ENCODE data around the gene LPCAT3. TPM values are rescaled to one million over a fixed set of nuclear protein-coding genes. Genes with fewer than 3 reads are reported as not detected.

Gene LPCAT3
- total RNA-seq, 1 donor from 2014 or later, result 7.9 TPM

- DNase-seq (ENCODE audit: low read depth) (no peak), FAIRE-seq (no peak)
- no peak within 1 kb of the TSS for H3K4me3 ChIP-seq (ENCODE audit: low read depth, low read length)
Observed at GRCh38 chr12:6950811-6951540, 67.3 kb downstream of the LPCAT3 start, which contains the start of gene PTPN6. TSS of gene PTPN6 (plus strand) at chr12:6951356. CDS start at chr12:6951513, 157 bp downstream.

GRCh38 chr12:6950401-6950801 lies 67.9 kb downstream of the LPCAT3 start:
- H3K4me3 ChIP-seq (ENCODE audit: low read depth, low read length), result no peak overlapping the region
- no peak for TF ChIP-seq CTCF (IDR thresholded peaks at IDR 0.05; ENCODE audit: insufficient read depth, low read length, severe bottlenecking)
- no peaks in the 10 kb centered on the region for H3K27me3 ChIP-seq (ENCODE audit: control insufficient read depth, insufficient read depth, low read length)
- DNase-seq (ENCODE audit: low read depth) (no peak), FAIRE-seq (no peak)
- peaks cover 2% of the 10 kb centered on the region for H3K36me3 ChIP-seq (ENCODE audit: control insufficient read depth, insufficient read depth, low read length)

More at GRCh38 chr12:6950811-6951540, 67.3 kb downstream of the LPCAT3 start, which contains the start of gene PTPN6:
- TF ChIP-seq CTCF (IDR thresholded peaks at IDR 0.05; ENCODE audit: insufficient read depth, low read length, severe bottlenecking), result no peak
- Histone ChIP-seq H3K36me3 (ENCODE audit: control insufficient read depth, insufficient read depth, low read length) (peaks cover 2% of the 10 kb centered on the region), H3K27me3 (ENCODE audit: control insufficient read depth, insufficient read depth, low read length) (no peaks in the 10 kb centered on the region)

GRCh38 chr12:6948873-6949594 lies 69.2 kb downstream of the LPCAT3 start:
- TF ChIP-seq CTCF (IDR thresholded peaks at IDR 0.05; ENCODE audit: insufficient read depth, low read length, severe bottlenecking), result peak; percentile 1
- no peak for DNase-seq (ENCODE audit: low read depth)
- no peaks in the 10 kb centered on the region for H3K27me3 ChIP-seq (ENCODE audit: control insufficient read depth, insufficient read depth, low read length)

GRCh38 chr12:6947615-6948014 lies 70.7 kb downstream of the LPCAT3 start:
- FAIRE-seq (no peak), DNase-seq (ENCODE audit: low read depth) (no peak)
- Histone ChIP-seq H3K4me3 (ENCODE audit: low read depth, low read length) (no peak overlapping the region), H3K36me3 (ENCODE audit: control insufficient read depth, insufficient read depth, low read length) (peaks cover 2% of the 10 kb centered on the region), H3K27me3 (ENCODE audit: control insufficient read depth, insufficient read depth, low read length) (no peaks in the 10 kb centered on the region)
- TF ChIP-seq CTCF (IDR thresholded peaks at IDR 0.05; ENCODE audit: insufficient read depth, low read length, severe bottlenecking), result no peak

More at GRCh38 chr12:6948873-6949594, 69.2 kb downstream of the LPCAT3 start:
- no peak for FAIRE-seq
- peaks cover 2% of the 10 kb centered on the region for H3K36me3 ChIP-seq (ENCODE audit: control insufficient read depth, insufficient read depth, low read length)
- no peak overlapping the region for H3K4me3 ChIP-seq (ENCODE audit: low read depth, low read length)

GRCh38 chr12:6946920-6947374 lies 71.3 kb downstream of the LPCAT3 start:
- DNase-seq (ENCODE audit: low read depth), result no peak

More at GRCh38 chr12:6946920-6947374, 71.3 kb downstream of the LPCAT3 start:
- Histone ChIP-seq H3K36me3 (ENCODE audit: control insufficient read depth, insufficient read depth, low read length) (peaks cover 2% of the 10 kb centered on the region), H3K27me3 (ENCODE audit: control insufficient read depth, insufficient read depth, low read length) (no peaks in the 10 kb centered on the region), H3K4me3 (ENCODE audit: low read depth, low read length) (peak overlapping the region; percentile 55)
- FAIRE-seq, result no peak
- TF ChIP-seq CTCF (IDR thresholded peaks at IDR 0.05; ENCODE audit: insufficient read depth, low read length, severe bottlenecking), result no peak
